ENCODE measurements around the gene ANKS1B.

Gene ANKS1B

DNA sequence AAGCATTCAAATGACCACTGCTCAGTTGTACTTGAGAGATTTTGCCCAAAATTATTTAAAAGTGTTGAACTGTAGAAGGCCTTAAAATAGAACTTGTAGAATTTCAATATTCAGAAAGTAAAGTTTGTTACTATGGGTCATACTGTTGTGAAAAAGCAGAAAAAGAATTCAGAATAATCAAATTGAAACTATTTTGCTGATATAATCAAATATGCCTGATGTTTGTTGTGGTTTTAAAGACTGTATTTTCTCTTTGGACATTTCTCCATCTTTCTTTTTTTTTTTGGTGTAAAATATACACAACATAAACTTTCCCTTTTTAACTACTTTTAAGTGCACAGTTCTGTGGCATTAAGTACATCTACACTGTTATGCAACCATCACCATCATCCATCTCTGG lies 964.9 kb downstream of the ANKS1B start:
- no peak for TF ChIP-seq ZNF70 (CRISPR knock-in tag; IDR thresholded peaks at IDR 0.05)
- TF ChIP-seq PPARA (CRISPR knock-in tag; IDR thresholded peaks at IDR 0.05; ENCODE audit: borderline replicate concordance) = no peak
- no peak for TF ChIP-seq BACH2 (CRISPR knock-in tag; IDR thresholded peaks at IDR 0.05; ENCODE audit: borderline replicate concordance)
- no peak for TF ChIP-seq TCF4 (CRISPR knock-in tag; IDR thresholded peaks at IDR 0.05; ENCODE audit: borderline replicate concordance)
- TF ChIP-seq GLIS3 (CRISPR knock-in tag; IDR thresholded peaks at IDR 0.05) = no peak
- no peak for TF ChIP-seq ZNF8 (CRISPR knock-in tag; IDR thresholded peaks at IDR 0.05)
- TF ChIP-seq TOX (CRISPR knock-in tag; IDR thresholded peaks at IDR 0.05; ENCODE audit: borderline replicate concordance) = no peak
- no peak for TF ChIP-seq CSDC2 (CRISPR knock-in tag; IDR thresholded peaks at IDR 0.05)
- TF ChIP-seq CREB5 (CRISPR knock-in tag; IDR thresholded peaks at IDR 0.05; ENCODE audit: low read depth) = no peak

GRCh38 chr12:99017971-99018370 lies 966.8 kb downstream of the ANKS1B start:
- TF ChIP-seq TCF4 (CRISPR knock-in tag; IDR thresholded peaks at IDR 0.05; ENCODE audit: borderline replicate concordance) (no peak), ZFP30 (CRISPR knock-in tag; IDR thresholded peaks at IDR 0.05) (no peak), SNAI2 (CRISPR knock-in tag; IDR thresholded peaks at IDR 0.05) (no peak), ESRRG (CRISPR knock-in tag; IDR thresholded peaks at IDR 0.05) (no peak), TOX (CRISPR knock-in tag; IDR thresholded peaks at IDR 0.05; ENCODE audit: borderline replicate concordance) (no peak), PPARA (CRISPR knock-in tag; IDR thresholded peaks at IDR 0.05; ENCODE audit: borderline replicate concordance) (no peak), GLIS3 (CRISPR knock-in tag; IDR thresholded peaks at IDR 0.05) (no peak), ARNTL (CRISPR knock-in tag; IDR thresholded peaks at IDR 0.05; ENCODE audit: borderline replicate concordance, low read depth) (no peak), OSR1 (CRISPR knock-in tag; IDR thresholded peaks at IDR 0.05) (no peak), CSDC2 (CRISPR knock-in tag; IDR thresholded peaks at IDR 0.05) (no peak)
- TF ChIP-seq, protein P1, sequence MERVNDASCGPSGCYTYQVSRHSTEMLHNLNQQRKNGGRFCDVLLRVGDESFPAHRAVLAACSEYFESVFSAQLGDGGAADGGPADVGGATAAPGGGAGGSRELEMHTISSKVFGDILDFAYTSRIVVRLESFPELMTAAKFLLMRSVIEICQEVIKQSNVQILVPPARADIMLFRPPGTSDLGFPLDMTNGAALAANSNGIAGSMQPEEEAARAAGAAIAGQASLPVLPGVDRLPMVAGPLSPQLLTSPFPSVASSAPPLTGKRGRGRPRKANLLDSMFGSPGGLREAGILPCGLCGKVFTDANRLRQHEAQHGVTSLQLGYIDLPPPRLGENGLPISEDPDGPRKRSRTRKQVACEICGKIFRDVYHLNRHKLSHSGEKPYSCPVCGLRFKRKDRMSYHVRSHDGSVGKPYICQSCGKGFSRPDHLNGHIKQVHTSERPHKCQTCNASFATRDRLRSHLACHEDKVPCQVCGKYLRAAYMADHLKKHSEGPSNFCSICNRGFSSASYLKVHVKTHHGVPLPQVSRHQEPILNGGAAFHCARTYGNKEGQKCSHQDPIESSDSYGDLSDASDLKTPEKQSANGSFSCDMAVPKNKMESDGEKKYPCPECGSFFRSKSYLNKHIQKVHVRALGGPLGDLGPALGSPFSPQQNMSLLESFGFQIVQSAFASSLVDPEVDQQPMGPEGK (CRISPR knock-in tag; IDR thresholded peaks at IDR 0.05; ENCODE audit: borderline replicate concordance) = no peak
- TF ChIP-seq, protein P2, sequence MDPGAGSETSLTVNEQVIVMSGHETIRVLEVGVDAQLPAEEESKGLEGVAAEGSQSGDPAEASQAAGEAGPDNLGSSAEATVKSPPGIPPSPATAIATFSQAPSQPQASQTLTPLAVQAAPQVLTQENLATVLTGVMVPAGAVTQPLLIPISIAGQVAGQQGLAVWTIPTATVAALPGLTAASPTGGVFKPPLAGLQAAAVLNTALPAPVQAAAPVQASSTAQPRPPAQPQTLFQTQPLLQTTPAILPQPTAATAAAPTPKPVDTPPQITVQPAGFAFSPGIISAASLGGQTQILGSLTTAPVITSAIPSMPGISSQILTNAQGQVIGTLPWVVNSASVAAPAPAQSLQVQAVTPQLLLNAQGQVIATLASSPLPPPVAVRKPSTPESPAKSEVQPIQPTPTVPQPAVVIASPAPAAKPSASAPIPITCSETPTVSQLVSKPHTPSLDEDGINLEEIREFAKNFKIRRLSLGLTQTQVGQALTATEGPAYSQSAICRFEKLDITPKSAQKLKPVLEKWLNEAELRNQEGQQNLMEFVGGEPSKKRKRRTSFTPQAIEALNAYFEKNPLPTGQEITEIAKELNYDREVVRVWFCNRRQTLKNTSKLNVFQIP (CRISPR knock-in tag; IDR thresholded peaks at IDR 0.05; ENCODE audit: borderline replicate concordance, low read depth) = no peak
- no peak for ATAC-seq

More for the DNA sequence above, 964.9 kb downstream of the ANKS1B start:
- ATAC-seq = no peak

DNA sequence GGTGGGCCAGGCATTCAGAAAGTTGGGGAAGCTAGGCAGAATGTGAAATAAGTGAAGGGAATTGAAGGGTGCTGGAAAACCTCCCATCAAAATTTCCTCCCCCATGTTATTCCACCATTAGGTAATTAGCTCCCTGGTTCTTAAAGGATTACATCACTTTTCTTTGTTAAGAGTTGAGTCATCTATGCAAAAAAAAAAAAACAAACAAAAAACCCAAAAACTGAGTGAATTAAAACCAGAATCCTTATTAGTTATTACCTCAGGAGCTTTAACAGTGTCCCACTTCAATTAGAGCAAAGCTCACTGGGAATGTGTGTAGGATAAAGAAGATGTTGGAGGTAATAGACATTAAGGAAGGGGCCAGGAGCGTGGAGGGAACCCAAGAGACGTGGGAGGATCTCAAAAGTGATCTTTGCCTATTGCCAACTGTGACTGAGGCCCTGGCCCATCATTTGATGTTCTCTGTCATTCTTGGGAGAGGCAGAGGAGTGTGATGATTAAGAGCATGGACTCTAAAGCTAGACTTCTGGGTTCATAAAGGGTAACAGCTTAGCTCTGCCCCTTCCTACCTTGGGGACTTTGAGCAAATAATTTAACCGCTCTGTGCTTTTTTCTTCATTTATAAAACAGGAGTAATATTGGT lies 975.0 kb downstream of the ANKS1B start:
- no peak for ATAC-seq
- TF ChIP-seq TCF4 (CRISPR knock-in tag; IDR thresholded peaks at IDR 0.05; ENCODE audit: borderline replicate concordance) (no peak), ISL1 (CRISPR knock-in tag; IDR thresholded peaks at IDR 0.05) (no peak), BACH2 (CRISPR knock-in tag; IDR thresholded peaks at IDR 0.05; ENCODE audit: borderline replicate concordance) (no peak), ZNF565 (CRISPR knock-in tag; conservative IDR thresholded peaks at IDR 0.05; ENCODE audit: low read depth) (no peak), ZFP3 (CRISPR knock-in tag; IDR thresholded peaks at IDR 0.05) (no peak), TOX (CRISPR knock-in tag; IDR thresholded peaks at IDR 0.05; ENCODE audit: borderline replicate concordance) (no peak), PPARA (CRISPR knock-in tag; IDR thresholded peaks at IDR 0.05; ENCODE audit: borderline replicate concordance) (no peak), CSDC2 (CRISPR knock-in tag; IDR thresholded peaks at IDR 0.05) (no peak), OSR1 (CRISPR knock-in tag; IDR thresholded peaks at IDR 0.05) (no peak)
- TF ChIP-seq, protein P3, sequence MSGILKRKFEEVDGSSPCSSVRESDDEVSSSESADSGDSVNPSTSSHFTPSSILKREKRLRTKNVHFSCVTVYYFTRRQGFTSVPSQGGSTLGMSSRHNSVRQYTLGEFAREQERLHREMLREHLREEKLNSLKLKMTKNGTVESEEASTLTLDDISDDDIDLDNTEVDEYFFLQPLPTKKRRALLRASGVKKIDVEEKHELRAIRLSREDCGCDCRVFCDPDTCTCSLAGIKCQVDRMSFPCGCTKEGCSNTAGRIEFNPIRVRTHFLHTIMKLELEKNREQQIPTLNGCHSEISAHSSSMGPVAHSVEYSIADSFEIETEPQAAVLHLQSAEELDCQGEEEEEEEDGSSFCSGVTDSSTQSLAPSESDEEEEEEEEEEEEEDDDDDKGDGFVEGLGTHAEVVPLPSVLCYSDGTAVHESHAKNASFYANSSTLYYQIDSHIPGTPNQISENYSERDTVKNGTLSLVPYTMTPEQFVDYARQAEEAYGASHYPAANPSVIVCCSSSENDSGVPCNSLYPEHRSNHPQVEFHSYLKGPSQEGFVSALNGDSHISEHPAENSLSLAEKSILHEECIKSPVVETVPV (CRISPR knock-in tag; IDR thresholded peaks at IDR 0.05) = no peak
- TF ChIP-seq, protein P4, sequence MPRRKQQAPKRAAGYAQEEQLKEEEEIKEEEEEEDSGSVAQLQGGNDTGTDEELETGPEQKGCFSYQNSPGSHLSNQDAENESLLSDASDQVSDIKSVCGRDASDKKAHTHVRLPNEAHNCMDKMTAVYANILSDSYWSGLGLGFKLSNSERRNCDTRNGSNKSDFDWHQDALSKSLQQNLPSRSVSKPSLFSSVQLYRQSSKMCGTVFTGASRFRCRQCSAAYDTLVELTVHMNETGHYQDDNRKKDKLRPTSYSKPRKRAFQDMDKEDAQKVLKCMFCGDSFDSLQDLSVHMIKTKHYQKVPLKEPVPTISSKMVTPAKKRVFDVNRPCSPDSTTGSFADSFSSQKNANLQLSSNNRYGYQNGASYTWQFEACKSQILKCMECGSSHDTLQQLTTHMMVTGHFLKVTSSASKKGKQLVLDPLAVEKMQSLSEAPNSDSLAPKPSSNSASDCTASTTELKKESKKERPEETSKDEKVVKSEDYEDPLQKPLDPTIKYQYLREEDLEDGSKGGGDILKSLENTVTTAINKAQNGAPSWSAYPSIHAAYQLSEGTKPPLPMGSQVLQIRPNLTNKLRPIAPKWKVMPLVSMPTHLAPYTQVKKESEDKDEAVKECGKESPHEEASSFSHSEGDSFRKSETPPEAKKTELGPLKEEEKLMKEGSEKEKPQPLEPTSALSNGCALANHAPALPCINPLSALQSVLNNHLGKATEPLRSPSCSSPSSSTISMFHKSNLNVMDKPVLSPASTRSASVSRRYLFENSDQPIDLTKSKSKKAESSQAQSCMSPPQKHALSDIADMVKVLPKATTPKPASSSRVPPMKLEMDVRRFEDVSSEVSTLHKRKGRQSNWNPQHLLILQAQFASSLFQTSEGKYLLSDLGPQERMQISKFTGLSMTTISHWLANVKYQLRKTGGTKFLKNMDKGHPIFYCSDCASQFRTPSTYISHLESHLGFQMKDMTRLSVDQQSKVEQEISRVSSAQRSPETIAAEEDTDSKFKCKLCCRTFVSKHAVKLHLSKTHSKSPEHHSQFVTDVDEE (CRISPR knock-in tag; IDR thresholded peaks at IDR 0.05) = no peak
